GM12873 (cell line): ENCODE results near the gene VAT1L.

ENCODE experiments used
- TF ChIP-seq, protein P1 (sequence below): IDR thresholded peaks from 2 replicates; pipeline ENCODE4 v1.5.1; 2012; ENCODE audit warnings: low read depth, mild to moderate bottlenecking, moderate library complexity, low read length, control low read depth; ENCODE audit not compliant: insufficient read depth; ENCODE audit errors: missing control alignments

VAT1L gene

DNA sequence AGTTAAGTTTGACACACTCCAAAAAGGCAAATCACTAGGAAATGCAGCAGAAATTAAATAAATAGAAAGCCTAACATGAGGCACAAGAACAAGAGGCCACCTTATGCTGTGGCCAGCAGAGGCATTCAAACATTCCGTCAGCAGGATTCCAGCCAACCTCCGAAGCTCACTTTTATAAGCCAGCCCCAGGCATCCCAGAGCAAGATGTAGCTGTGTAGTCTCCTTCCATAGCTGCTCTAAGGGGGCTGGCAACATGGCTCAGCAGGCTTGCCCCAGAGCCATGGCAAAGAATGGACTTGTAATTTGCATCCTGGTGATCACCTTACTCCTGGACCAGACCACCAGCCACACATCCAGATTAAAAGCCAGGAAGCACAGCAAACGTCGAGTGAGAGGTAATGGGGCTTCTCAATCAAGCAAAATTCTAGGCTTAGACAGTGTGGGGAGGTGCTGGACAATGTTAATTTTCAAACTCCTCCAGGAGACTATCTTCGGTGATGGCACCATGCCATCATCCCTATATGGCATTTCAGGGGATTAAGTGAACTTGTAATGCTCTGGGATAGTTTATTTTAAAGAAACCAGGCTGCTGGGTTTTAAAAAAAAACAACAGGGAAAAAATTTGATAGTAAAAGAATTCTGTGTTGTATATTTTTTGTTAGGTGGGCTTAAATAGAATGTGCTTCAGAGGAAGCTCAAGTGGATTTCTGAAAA lies 234.1 kb downstream of the VAT1L start, which contains the start of gene CLEC3A:
CLEC3A (plus strand) TSS at position 202 of the 714 bp plus-strand sequence; CDS start at position 281, 79 bp downstream.
- TF ChIP-seq, protein P1, sequence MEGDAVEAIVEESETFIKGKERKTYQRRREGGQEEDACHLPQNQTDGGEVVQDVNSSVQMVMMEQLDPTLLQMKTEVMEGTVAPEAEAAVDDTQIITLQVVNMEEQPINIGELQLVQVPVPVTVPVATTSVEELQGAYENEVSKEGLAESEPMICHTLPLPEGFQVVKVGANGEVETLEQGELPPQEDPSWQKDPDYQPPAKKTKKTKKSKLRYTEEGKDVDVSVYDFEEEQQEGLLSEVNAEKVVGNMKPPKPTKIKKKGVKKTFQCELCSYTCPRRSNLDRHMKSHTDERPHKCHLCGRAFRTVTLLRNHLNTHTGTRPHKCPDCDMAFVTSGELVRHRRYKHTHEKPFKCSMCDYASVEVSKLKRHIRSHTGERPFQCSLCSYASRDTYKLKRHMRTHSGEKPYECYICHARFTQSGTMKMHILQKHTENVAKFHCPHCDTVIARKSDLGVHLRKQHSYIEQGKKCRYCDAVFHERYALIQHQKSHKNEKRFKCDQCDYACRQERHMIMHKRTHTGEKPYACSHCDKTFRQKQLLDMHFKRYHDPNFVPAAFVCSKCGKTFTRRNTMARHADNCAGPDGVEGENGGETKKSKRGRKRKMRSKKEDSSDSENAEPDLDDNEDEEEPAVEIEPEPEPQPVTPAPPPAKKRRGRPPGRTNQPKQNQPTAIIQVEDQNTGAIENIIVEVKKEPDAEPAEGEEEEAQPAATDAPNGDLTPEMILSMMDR = no peak

GRCh38 chr16:78024159-78024558 lies 235.8 kb downstream of the VAT1L start:
- TF ChIP-seq, protein P1 = no peak

DNA sequence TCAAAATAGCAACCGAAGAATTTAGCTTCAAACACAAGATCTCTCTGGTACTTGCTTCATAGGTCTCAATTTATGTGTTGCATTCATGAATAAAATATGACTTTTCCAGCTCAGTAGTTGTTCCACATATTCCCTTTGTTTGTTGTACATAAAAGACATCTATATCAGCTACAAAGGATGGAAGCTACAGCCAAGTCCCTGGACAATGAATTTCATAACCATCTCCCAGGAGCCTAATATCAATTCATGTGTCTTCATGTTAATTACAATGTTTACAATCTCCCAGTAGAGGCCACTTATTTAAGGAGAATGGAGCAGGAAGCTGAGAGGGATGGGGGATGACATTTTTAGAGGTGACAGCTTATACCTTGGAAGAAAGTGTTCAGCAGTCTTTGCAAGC lies 237.3 kb downstream of the VAT1L start:
- TF ChIP-seq, protein P1 = no peak

DNA sequence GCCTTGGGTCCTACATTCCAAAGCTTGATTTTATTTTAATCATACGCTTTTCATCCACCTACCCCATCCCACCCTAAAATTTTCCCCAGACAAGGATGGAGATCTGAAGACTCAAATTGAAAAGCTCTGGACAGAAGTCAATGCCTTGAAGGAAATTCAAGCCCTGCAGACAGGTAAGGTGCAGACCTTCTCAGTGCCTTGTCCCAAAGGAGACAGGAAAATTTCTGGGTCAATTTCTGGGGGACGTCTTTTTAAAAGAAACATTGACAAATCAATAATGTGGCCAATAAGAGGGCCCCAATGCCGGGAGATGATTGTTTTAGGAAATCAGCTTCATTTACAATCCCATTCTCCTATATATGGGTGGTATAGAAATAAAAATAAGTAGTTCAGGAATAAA lies 239.7 kb downstream of the VAT1L start:
- TF ChIP-seq, protein P1 = no peak
